ENCODE results near the gene VAMP1. TPM values are rescaled to one million over a fixed set of nuclear protein-coding genes. Genes with fewer than 3 reads are reported as not detected.

Gene VAMP1
- total and polyA plus RNA-seq, 9 of the 15 experiments (the other 6 are each of a cell fraction or from before 2014, with no cell fraction given): 0.76 to 13.2 (median 4.2) TPM

DNA sequence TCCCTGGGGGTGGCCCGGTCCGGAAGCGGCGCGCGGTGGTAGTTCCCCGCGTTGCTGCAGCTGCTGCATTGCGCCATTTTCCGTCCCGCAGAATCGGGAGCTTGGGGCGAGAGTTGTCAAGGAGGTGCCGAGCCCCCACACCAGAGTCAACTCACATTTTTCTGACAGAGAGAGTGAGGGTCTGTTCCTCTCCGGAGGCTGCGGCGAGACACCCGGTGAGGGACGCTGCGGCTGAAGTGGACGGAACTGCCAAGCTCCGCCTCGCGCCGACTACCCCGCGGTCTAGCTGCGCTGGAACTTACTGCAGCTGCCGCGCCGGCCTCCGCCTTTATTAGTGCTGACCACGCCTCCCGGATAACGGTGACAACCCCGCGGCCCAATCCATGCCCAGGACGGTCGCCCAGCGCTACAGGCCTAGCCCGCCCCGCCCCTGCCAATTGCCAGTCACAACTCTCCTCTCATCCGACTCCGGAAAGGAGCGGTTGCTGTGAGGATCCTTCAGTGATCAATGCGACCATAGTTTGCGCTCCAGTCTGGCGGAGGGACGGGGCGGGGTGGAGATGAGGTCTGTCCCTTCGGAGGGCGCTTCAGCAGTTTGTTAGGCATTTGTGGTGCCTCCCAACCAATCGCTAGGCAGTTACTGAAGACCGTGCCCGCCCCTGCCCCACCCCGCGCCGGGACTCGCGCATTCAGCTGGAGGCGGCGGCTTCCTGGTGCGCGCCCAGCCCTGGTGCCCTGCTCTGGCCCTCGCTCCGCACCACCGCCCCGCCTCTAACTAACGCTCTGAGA lies at the start of gene VAMP1 (continued):
- no peak for TF ChIP-seq BCLAF1 (IDR thresholded peaks at IDR 0.05; ENCODE audit: borderline replicate concordance in 1 of 2, control insufficient read depth in 1 of 2, low read depth in 2 of 2, low read length in 1 of 2)
- no peak for TF ChIP-seq JUND (IDR thresholded peaks at IDR 0.05; ENCODE audit: borderline replicate concordance, low read depth, low read length)
- TF ChIP-seq JUND (tag; IDR thresholded peaks at IDR 0.05; ENCODE audit: borderline replicate concordance, low read depth, low read length): no peak
- TF ChIP-seq BCL6 (CRISPR knock-in tag; IDR thresholded peaks at IDR 0.05): no peak
- TF ChIP-seq, protein P1, sequence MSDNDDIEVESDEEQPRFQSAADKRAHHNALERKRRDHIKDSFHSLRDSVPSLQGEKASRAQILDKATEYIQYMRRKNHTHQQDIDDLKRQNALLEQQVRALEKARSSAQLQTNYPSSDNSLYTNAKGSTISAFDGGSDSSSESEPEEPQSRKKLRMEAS (CRISPR knock-in tag; IDR thresholded peaks at IDR 0.05): peak; percentile 58
- no peak for TF ChIP-seq SRSF1 (IDR thresholded peaks at IDR 0.05; ENCODE audit: low read depth, low read length)
- no peak for TF ChIP-seq FOXJ2 (tag; IDR thresholded peaks at IDR 0.05)
- peak; percentile 38; the same call in 1 of the 2 replicates for TF ChIP-seq TCF7 (IDR thresholded peaks at IDR 0.05; ENCODE audit: borderline replicate concordance)
- TF ChIP-seq NBN (IDR thresholded peaks at IDR 0.05; ENCODE audit: low read depth): peak; percentile 44; the same call in 1 of the 2 replicates
- no peak for TF ChIP-seq DDX20 (tag; IDR thresholded peaks at IDR 0.05; ENCODE audit: low read depth)
- TF ChIP-seq RBM39 (optimal IDR thresholded peaks at IDR 0.05; ENCODE audit: low read depth, low read length): no peak
- TF ChIP-seq EZH2 (IDR thresholded peaks at IDR 0.05; ENCODE audit: borderline replicate concordance, low read depth, low read length): no peak
- TF ChIP-seq MTA3 (IDR thresholded peaks at IDR 0.05; ENCODE audit: borderline replicate concordance): peak; percentile 95
- no peak for TF ChIP-seq PHB (CRISPR knock-in tag; IDR thresholded peaks at IDR 0.05)
- TF ChIP-seq THAP12 (CRISPR knock-in tag; IDR thresholded peaks at IDR 0.05): peak; percentile 16; the same call in 1 of the 2 replicates
- TF ChIP-seq, protein P2, sequence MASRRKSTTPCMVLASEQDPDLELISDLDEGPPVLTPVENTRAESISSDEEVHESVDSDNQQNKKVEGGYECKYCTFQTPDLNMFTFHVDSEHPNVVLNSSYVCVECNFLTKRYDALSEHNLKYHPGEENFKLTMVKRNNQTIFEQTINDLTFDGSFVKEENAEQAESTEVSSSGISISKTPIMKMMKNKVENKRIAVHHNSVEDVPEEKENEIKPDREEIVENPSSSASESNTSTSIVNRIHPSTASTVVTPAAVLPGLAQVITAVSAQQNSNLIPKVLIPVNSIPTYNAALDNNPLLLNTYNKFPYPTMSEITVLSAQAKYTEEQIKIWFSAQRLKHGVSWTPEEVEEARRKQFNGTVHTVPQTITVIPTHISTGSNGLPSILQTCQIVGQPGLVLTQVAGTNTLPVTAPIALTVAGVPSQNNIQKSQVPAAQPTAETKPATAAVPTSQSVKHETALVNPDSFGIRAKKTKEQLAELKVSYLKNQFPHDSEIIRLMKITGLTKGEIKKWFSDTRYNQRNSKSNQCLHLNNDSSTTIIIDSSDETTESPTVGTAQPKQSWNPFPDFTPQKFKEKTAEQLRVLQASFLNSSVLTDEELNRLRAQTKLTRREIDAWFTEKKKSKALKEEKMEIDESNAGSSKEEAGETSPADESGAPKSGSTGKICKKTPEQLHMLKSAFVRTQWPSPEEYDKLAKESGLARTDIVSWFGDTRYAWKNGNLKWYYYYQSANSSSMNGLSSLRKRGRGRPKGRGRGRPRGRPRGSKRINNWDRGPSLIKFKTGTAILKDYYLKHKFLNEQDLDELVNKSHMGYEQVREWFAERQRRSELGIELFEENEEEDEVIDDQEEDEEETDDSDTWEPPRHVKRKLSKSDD (conservative IDR thresholded peaks at IDR 0.05; ENCODE audit: low read length): no peak
- TF ChIP-seq TAF1 (IDR thresholded peaks at IDR 0.05; ENCODE audit: control insufficient read depth, extremely low read depth, insufficient read depth, low read length, severe bottlenecking): peak; percentile 79
- TF ChIP-seq TAF7 (tag; IDR thresholded peaks at IDR 0.05): peak; percentile 78
- no peak for TF ChIP-seq KLF16 (IDR thresholded peaks at IDR 0.05)
